Lower leg skin (tissue), 4 donors: ENCODE measurements around the gene DCLRE1A. TPM values are rescaled to one million over a fixed set of nuclear protein-coding genes. Genes with fewer than 3 reads are reported as not detected.

Source experiments
- DNase-seq, 2 donors: peaks; one replicate each; pipeline ENCODE4 v3.0.0-alpha.2; 2019; ENCODE audit warnings: low spot score in 2 of 2
- H3K4me3 ChIP-seq: fragments of 200-600 bp; sonication (generic); 2 replicates; pipeline ENCODE4 v1.5.1; 2017; ENCODE audit warnings: mild to moderate bottlenecking, low read depth; ENCODE audit not compliant: poor library complexity, severe bottlenecking
- CTCF ChIP-seq, 3 donors: fragments of 450-650 bp; IDR thresholded peaks; one replicate each; pipeline ENCODE4 v1.5.1; 2016; ENCODE audit warnings: antibody characterized with exemption in 3 of 3, mild to moderate bottlenecking in 3 of 3, moderate library complexity in 2 of 3
- POLR2A ChIP-seq, 2 donors: fragments of 450-650 bp; IDR thresholded peaks; one replicate each; pipeline ENCODE4 v1.6.1; 2016 to 2017; ENCODE audit warnings: antibody characterized with exemption in 2 of 2, mild to moderate bottlenecking in 1 of 2, moderate library complexity in 1 of 2
- WGBS, 2 donors: methylation state at CpG; one replicate each; pipeline ENCODE4 v1.1.5; 2018; 5-methylcytosine and 5-hydroxymethylcytosine counted together
- intact Hi-C: fragments of 100-400 bp; cut with DNase I; formaldehyde crosslinking; loops from one replicate; pipeline ENCODE4 v1.15.0; 2023; ENCODE audit warnings: low total_unique reads
- total RNA-seq, 4 donors: library from RNA; depleted of rRNA; stranded (reverse); fragments of >200 nt; gene quantifications; one replicate each; pipeline ENCODE4 v1.1.0, GENCODE V29; 2016

DCLRE1A gene
- total RNA-seq, 4 donors from 2014 or later: 2.1 to 5.5 (median 3.8) TPM

DNA sequence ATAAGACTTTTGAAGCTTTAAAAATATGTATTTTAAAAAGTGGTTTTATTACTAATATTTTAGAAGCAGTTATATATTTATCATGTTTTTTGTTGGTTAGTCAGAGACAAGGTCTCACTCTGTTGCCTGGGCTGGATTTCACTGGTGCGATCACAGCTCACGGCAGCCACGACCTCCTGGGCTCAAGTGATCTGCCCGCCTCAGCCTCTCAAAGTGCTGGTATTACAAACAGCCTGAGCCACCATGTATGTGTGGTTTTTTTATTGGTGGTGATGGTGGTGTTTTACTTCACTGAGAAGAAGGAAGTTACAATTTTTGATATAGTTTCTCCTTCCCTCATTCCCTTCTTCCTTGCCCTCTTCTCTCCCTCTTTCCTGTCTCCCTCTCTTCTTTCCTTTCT is 14.0 kb upstream of the DCLRE1A start:
- no peak for DNase-seq
- no peak overlapping the region for H3K4me3 ChIP-seq
- no peak for TF ChIP-seq POLR2A (IDR thresholded peaks at IDR 0.05)
- no peak for TF ChIP-seq CTCF (IDR thresholded peaks at IDR 0.05)
- intact Hi-C loops: no loop called here
- 91 to 98% methylated on average over 4 of the region's 4 CpGs for WGBS, 2 donors

DNA sequence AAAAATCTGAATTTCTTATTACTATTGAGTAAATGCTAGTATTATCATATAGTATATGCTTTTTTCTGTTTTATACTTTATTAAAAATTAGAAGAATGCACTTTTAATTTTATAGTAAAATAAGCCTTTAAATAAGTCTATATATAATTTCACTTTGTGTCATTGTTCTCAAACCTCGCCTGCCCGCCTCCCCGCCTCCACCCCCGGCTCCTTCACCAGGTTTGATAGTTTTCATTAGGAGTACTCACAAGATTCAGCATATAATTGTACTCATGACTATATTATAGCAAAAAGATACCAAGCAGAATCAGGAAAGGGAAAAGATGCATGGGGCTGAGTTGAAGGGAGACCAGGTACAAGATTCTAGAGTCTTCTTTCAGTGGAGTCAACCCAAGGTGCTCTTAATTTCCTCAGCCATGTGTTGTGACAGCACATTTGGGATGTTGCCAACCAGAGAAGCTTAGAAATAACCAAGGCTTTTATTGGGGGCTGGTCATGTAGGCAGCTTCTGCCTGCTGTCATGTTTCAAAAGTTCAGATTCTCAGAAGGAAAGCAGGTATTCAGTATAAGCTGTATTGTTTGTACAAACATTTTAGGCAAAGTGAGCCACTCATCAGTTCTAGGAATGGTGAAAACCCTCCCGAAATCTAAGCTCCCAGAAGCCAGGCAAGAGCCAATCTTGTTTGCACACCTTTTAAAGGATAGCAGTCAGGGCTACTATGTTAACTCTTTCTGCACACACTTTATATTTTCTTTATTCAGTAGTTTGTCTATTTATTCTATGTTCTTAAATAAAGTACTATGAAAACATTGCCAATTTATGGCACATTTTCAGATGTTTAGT is 12.9 kb upstream of the DCLRE1A start:
- WGBS, 2 donors: 97 to 98% methylated on average over 5 of the region's 5 CpGs
- intact Hi-C loops: no loop called here
- H3K4me3 ChIP-seq: no peak overlapping the region
- TF ChIP-seq POLR2A (IDR thresholded peaks at IDR 0.05): no peak
- TF ChIP-seq CTCF (IDR thresholded peaks at IDR 0.05): no peak
- DNase-seq: no peak

DNA sequence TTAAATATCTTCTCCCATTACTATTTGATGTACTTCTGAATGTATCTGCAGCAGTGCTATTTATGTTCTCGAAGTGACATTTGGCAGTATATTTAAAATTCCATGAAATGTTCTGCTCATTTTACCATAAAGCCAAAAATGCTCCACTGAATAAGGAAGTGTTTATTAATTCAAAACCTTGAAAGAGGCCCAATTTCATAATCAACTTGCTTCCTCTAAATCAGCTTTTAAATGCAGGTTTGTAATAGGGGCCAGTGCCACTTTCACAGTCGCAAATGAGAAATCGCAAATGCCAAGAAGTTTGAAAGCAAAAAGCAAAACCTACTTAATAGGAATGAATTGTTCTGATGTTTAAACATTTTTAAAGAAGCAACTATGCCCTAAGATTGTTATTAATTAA is 12.0 kb upstream of the DCLRE1A start:
- 81% methylated on average over 3 of the region's 3 CpGs for WGBS, 2 donors
- H3K4me3 ChIP-seq: no peak overlapping the region
- intact Hi-C loops: no loop called here
- TF ChIP-seq POLR2A (IDR thresholded peaks at IDR 0.05) (no peak), CTCF (IDR thresholded peaks at IDR 0.05) (no peak)
- no peak for DNase-seq

DNA sequence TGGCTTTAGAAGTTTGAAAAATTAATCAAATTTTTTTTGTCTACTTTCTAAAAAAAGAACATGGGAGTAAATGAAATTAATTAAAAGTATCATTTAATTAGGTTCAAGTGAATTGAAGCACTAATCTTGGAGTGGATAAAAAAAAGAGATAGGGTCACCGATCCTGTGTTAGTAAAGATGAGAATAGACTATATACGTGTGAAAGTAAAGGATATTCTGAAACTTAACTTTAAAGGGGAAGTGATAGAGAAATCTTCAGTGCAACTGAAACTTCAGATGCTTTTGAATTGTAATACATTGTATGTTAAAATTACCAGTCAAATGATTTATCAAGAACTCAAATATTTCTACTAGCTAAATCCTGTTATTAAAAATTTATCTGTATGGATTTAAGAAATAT is 5.4 kb upstream of the DCLRE1A start:
- intact Hi-C loops: no loop called here
- DNase-seq: no peak
- TF ChIP-seq CTCF (IDR thresholded peaks at IDR 0.05): no peak
- no peak for TF ChIP-seq POLR2A (IDR thresholded peaks at IDR 0.05)

GRCh38 chr10:113858541-113858940 is 4.7 kb upstream of the DCLRE1A start:
- no peak for DNase-seq
- TF ChIP-seq CTCF (IDR thresholded peaks at IDR 0.05): no peak
- TF ChIP-seq POLR2A (IDR thresholded peaks at IDR 0.05): no peak
- intact Hi-C loops: no loop called here
- 65 to 71% methylated on average over 2 of the region's 2 CpGs for WGBS, 2 donors
- H3K4me3 ChIP-seq: no peak overlapping the region

More for the DNA sequence above, 5.4 kb upstream of the DCLRE1A start:
- H3K4me3 ChIP-seq: no peak overlapping the region
- WGBS, 2 donors: 87 to 89% methylated on average over 2 of the region's 2 CpGs

GRCh38 chr10:113857210-113857609 is 3.3 kb upstream of the DCLRE1A start:
- intact Hi-C loops: no loop called here
- no peak for DNase-seq
- TF ChIP-seq CTCF (IDR thresholded peaks at IDR 0.05): no peak
- no peak for TF ChIP-seq POLR2A (IDR thresholded peaks at IDR 0.05)
- H3K4me3 ChIP-seq: no peak overlapping the region
